ENCODE data around the gene TGM3.

TGM3 gene

DNA sequence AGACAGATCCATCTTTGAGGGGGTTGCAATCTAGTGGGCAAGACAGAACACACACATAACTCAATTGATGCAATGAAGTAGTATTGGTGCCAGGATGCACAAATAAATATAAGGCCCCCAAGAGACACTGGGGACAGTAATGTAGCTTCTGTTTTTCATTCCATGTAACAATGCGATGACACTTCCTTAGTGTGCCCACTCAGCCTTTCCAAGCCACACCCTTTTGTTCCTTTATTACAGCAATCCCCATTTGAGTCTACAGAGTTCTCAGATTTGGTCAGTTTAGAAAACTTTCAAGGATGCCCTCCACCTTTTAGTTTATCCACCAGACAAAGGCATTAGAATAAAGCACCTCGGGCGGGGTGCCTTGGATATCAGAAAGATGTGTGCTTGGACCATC lies 15.5 kb downstream of the TGM3 start:
- TF ChIP-seq SPI1 (IDR thresholded peaks at IDR 0.05; ENCODE audit: borderline replicate concordance, low read depth): no peak
- TF ChIP-seq, protein P1, sequence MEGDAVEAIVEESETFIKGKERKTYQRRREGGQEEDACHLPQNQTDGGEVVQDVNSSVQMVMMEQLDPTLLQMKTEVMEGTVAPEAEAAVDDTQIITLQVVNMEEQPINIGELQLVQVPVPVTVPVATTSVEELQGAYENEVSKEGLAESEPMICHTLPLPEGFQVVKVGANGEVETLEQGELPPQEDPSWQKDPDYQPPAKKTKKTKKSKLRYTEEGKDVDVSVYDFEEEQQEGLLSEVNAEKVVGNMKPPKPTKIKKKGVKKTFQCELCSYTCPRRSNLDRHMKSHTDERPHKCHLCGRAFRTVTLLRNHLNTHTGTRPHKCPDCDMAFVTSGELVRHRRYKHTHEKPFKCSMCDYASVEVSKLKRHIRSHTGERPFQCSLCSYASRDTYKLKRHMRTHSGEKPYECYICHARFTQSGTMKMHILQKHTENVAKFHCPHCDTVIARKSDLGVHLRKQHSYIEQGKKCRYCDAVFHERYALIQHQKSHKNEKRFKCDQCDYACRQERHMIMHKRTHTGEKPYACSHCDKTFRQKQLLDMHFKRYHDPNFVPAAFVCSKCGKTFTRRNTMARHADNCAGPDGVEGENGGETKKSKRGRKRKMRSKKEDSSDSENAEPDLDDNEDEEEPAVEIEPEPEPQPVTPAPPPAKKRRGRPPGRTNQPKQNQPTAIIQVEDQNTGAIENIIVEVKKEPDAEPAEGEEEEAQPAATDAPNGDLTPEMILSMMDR (IDR thresholded peaks at IDR 0.05; ENCODE audit: insufficient read depth, low read length): no peak
- TF ChIP-seq GABPA (IDR thresholded peaks at IDR 0.05; ENCODE audit: low read depth): no peak
- no peak for TF ChIP-seq POLR2AphosphoS5 (IDR thresholded peaks at IDR 0.05; ENCODE audit: low read depth)
- TF ChIP-seq, protein P2, sequence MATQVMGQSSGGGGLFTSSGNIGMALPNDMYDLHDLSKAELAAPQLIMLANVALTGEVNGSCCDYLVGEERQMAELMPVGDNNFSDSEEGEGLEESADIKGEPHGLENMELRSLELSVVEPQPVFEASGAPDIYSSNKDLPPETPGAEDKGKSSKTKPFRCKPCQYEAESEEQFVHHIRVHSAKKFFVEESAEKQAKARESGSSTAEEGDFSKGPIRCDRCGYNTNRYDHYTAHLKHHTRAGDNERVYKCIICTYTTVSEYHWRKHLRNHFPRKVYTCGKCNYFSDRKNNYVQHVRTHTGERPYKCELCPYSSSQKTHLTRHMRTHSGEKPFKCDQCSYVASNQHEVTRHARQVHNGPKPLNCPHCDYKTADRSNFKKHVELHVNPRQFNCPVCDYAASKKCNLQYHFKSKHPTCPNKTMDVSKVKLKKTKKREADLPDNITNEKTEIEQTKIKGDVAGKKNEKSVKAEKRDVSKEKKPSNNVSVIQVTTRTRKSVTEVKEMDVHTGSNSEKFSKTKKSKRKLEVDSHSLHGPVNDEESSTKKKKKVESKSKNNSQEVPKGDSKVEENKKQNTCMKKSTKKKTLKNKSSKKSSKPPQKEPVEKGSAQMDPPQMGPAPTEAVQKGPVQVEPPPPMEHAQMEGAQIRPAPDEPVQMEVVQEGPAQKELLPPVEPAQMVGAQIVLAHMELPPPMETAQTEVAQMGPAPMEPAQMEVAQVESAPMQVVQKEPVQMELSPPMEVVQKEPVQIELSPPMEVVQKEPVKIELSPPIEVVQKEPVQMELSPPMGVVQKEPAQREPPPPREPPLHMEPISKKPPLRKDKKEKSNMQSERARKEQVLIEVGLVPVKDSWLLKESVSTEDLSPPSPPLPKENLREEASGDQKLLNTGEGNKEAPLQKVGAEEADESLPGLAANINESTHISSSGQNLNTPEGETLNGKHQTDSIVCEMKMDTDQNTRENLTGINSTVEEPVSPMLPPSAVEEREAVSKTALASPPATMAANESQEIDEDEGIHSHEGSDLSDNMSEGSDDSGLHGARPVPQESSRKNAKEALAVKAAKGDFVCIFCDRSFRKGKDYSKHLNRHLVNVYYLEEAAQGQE (IDR thresholded peaks at IDR 0.05; ENCODE audit: insufficient replicate concordance, low read depth): no peak
- DNase-seq (ENCODE audit: low read depth in 1 of 2, low spot score in 1 of 2): no peak
- H3K27ac ChIP-seq (replicated peaks): no peak overlapping the region
- no peaks in the 10 kb centered on the region for H3K27me3 ChIP-seq (ENCODE audit: insufficient read depth, poor library complexity, severe bottlenecking)
- H3K4me3 ChIP-seq (replicated peaks; ENCODE audit: insufficient read depth, low read length): no peak overlapping the region

DNA sequence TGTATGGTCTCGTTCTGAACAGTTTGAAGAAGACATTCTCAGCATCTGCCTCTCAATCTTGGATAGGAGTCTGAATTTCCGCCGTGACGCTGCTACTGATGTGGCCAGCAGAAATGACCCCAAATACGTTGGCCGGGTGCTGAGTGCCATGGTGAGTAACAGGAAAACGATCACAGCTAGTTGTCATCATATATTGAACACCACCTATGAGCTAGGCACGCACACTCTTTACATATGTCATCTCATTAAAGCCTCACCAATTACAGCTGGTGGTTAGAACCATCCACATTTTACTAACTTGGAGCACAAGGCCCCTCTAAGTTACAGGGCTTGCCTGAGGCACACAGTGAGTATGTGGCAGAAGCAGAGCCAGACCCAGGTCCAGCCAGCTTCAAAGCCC lies 17.1 kb downstream of the TGM3 start:
- Histone ChIP-seq H3K4me3 (replicated peaks; ENCODE audit: insufficient read depth, low read length) (no peak overlapping the region), H3K27me3 (ENCODE audit: insufficient read depth, poor library complexity, severe bottlenecking) (no peaks in the 10 kb centered on the region), H3K27ac (replicated peaks) (peak overlapping the region; percentile 93)
- DNase-seq (ENCODE audit: low read depth in 1 of 2, low spot score in 1 of 2): no peak
- TF ChIP-seq, protein P2 (IDR thresholded peaks at IDR 0.05; ENCODE audit: insufficient replicate concordance, low read depth): no peak
- TF ChIP-seq GABPA (IDR thresholded peaks at IDR 0.05; ENCODE audit: low read depth): no peak
- TF ChIP-seq, protein P1 (IDR thresholded peaks at IDR 0.05; ENCODE audit: insufficient read depth, low read length): no peak
- no peak for TF ChIP-seq SPI1 (IDR thresholded peaks at IDR 0.05; ENCODE audit: borderline replicate concordance, low read depth)
- TF ChIP-seq POLR2AphosphoS5 (IDR thresholded peaks at IDR 0.05; ENCODE audit: low read depth): no peak

DNA sequence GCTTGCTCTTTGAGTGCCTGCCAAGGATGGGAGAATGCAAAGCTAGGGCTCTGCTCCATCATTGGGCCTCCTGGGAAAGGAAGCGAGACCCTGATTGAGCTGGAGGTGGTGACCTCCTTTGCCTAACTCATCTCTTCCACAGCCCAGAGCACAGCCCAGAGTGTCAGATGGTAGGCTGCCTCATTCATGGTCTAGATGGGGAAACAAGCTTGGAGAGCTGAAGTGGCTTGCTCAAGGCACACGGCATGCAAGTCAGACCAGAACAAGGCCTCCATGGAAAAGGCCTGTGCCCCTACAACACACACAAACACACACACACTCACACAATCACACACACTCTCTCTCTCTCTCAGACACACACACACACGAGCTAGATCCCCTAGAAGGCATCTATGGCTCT lies 17.5 kb downstream of the TGM3 start:
- TF ChIP-seq GABPA (IDR thresholded peaks at IDR 0.05; ENCODE audit: low read depth) (no peak), POLR2AphosphoS5 (IDR thresholded peaks at IDR 0.05; ENCODE audit: low read depth) (no peak), SPI1 (IDR thresholded peaks at IDR 0.05; ENCODE audit: borderline replicate concordance, low read depth) (no peak)
- TF ChIP-seq, protein P2 (IDR thresholded peaks at IDR 0.05; ENCODE audit: insufficient replicate concordance, low read depth): no peak
- TF ChIP-seq, protein P1 (IDR thresholded peaks at IDR 0.05; ENCODE audit: insufficient read depth, low read length): no peak
- Histone ChIP-seq H3K27ac (replicated peaks) (peak overlapping the region; percentile 93), H3K27me3 (ENCODE audit: insufficient read depth, poor library complexity, severe bottlenecking) (no peaks in the 10 kb centered on the region), H3K4me3 (replicated peaks; ENCODE audit: insufficient read depth, low read length) (no peak overlapping the region)
- peak in 1 of 2 experiments; percentile 32 for DNase-seq (ENCODE audit: low read depth in 1 of 2, low spot score in 1 of 2)
